ENCODE measurements around the gene PHF10. TPM values are rescaled to one million over a fixed set of nuclear protein-coding genes. Genes with fewer than 3 reads are reported as not detected.

Gene PHF10
- total RNA-seq, 1 donor from 2014 or later: 40.4 TPM

Other genes starting within 250 kb of the PHF10 start
- 23.4 and 24.0 TPM in 2 replicates for gene WDR27, start 22.5 kb downstream of the PHF10 start, total RNA-seq
- 24.3 and 26.6 TPM in 2 replicates for gene C6orf120, start 22.4 kb downstream of the PHF10 start, total RNA-seq
- gene DYNLT2, start 27.1 kb upstream of the PHF10 start, total RNA-seq: 0.73 and 0.85 TPM in 2 replicates
- gene ERMARD, start 27.1 kb upstream of the PHF10 start, total RNA-seq: 17.3 and 17.7 TPM in 2 replicates